ENCODE data around the gene XPOT. TPM values are rescaled to one million over a fixed set of nuclear protein-coding genes. Genes with fewer than 3 reads are reported as not detected.

XPOT gene
- total RNA-seq, 1 experiment from 2014 or later = 140 TPM

- DNase-seq = no peak
- H3K9me3 Mint-ChIP-seq (ENCODE audit: low read depth, unreplicated experiment) = no peaks in the 10 kb centered on the region
- H3K4me1 Mint-ChIP-seq (ENCODE audit: low read depth, unreplicated experiment) = no peaks in the 10 kb centered on the region
- intact Hi-C loops (cut with micrococcal nuclease; ENCODE audit: unreplicated experiment) = no loop called here
- H3K4me3 Mint-ChIP-seq (ENCODE audit: low read depth, unreplicated experiment) = no peak overlapping the region
- BruUV-seq (replicated peaks) = no TSS peak
- H3K27me3 Mint-ChIP-seq (ENCODE audit: unreplicated experiment) = no peaks in the 10 kb centered on the region
- H3K27ac Mint-ChIP-seq (ENCODE audit: unreplicated experiment) = no peak overlapping the region
- no peak for TF ChIP-seq CTCF (IDR thresholded peaks at IDR 0.05; ENCODE audit: unreplicated experiment)
- peaks cover 51% of the 10 kb centered on the region for H3K36me3 Mint-ChIP-seq (ENCODE audit: insufficient read depth, unreplicated experiment)
- CTCF ChIA-PET = interaction anchor here (1.1 kb wide), 1 partner anchor 45 kb away, joined by 3 read pairs; no protein-coding TSS in a partner anchor
Measured at GRCh38 chr12:64468966-64469365, 64.8 kb downstream of the XPOT start.

- Mint-ChIP-seq H3K4me1 (ENCODE audit: low read depth, unreplicated experiment) (no peaks in the 10 kb centered on the region), H3K27me3 (ENCODE audit: unreplicated experiment) (no peaks in the 10 kb centered on the region), H3K27ac (ENCODE audit: unreplicated experiment) (no peak overlapping the region), H3K36me3 (ENCODE audit: insufficient read depth, unreplicated experiment) (peaks cover 51% of the 10 kb centered on the region), H3K4me3 (ENCODE audit: low read depth, unreplicated experiment) (no peak overlapping the region), H3K9me3 (ENCODE audit: low read depth, unreplicated experiment) (no peaks in the 10 kb centered on the region)
- BruUV-seq (replicated peaks) = no TSS peak
- CTCF ChIA-PET = interaction anchor here (1.1 kb wide), 1 partner anchor 46 kb away, joined by 3 read pairs; no protein-coding TSS in a partner anchor
- TF ChIP-seq CTCF (IDR thresholded peaks at IDR 0.05; ENCODE audit: unreplicated experiment) = no peak
- intact Hi-C loops (cut with micrococcal nuclease; ENCODE audit: unreplicated experiment) = no loop called here
- DNase-seq = no peak
Measured at GRCh38 chr12:64469455-64470142, 65.4 kb downstream of the XPOT start.

- CTCF ChIA-PET = no interaction called here
- Mint-ChIP-seq H3K9me3 (ENCODE audit: low read depth, unreplicated experiment) (no peaks in the 10 kb centered on the region), H3K27me3 (ENCODE audit: unreplicated experiment) (no peaks in the 10 kb centered on the region), H3K27ac (ENCODE audit: unreplicated experiment) (no peak overlapping the region), H3K4me3 (ENCODE audit: low read depth, unreplicated experiment) (no peak overlapping the region), H3K36me3 (ENCODE audit: insufficient read depth, unreplicated experiment) (peaks cover 51% of the 10 kb centered on the region), H3K4me1 (ENCODE audit: low read depth, unreplicated experiment) (no peaks in the 10 kb centered on the region)
- no peak for TF ChIP-seq CTCF (IDR thresholded peaks at IDR 0.05; ENCODE audit: unreplicated experiment)
- DNase-seq = no peak
- intact Hi-C loops (cut with micrococcal nuclease; ENCODE audit: unreplicated experiment) = no loop called here
- BruUV-seq (replicated peaks) = no TSS peak
Measured at GRCh38 chr12:64470495-64470894, 66.3 kb downstream of the XPOT start.

GRCh38 chr12:64473176-64473575, 69.0 kb downstream of the XPOT start:
- DNase-seq = no peak
- Mint-ChIP-seq H3K4me3 (ENCODE audit: low read depth, unreplicated experiment) (no peak overlapping the region), H3K27me3 (ENCODE audit: unreplicated experiment) (no peaks in the 10 kb centered on the region), H3K9me3 (ENCODE audit: low read depth, unreplicated experiment) (peaks cover 4% of the 10 kb centered on the region), H3K4me1 (ENCODE audit: low read depth, unreplicated experiment) (no peaks in the 10 kb centered on the region), H3K27ac (ENCODE audit: unreplicated experiment) (no peak overlapping the region), H3K36me3 (ENCODE audit: insufficient read depth, unreplicated experiment) (peaks cover 58% of the 10 kb centered on the region)
- CTCF ChIA-PET = no interaction called here
- no TSS peak for BruUV-seq (replicated peaks)
- intact Hi-C loops (cut with micrococcal nuclease; ENCODE audit: unreplicated experiment) = no loop called here
- TF ChIP-seq CTCF (IDR thresholded peaks at IDR 0.05; ENCODE audit: unreplicated experiment) = no peak

Data from Calu3 (cell line).